WERI-Rb-1 (cell line): ENCODE measurements around the gene FNDC3B.

ENCODE experiments used
- DNase-seq: peaks from one replicate; pipeline ENCODE4 v3.0.0-alpha.2; 2020
- H3K27ac ChIP-seq: fragments of 250-450 bp; sonication (Bioruptor Pico); 2 replicates; pipeline ENCODE4 v1.5.1; 2020; ENCODE audit warnings: mild to moderate bottlenecking, moderate library complexity
- H3K27me3 ChIP-seq: fragments of 250-450 bp; sonication (Bioruptor Pico); 2 replicates; pipeline ENCODE4 v1.5.1; 2021; ENCODE audit warnings: mild to moderate bottlenecking, low read depth, moderate library complexity; ENCODE audit not compliant: insufficient read depth, severe bottlenecking
- H3K36me3 ChIP-seq: fragments of 250-450 bp; sonication (Bioruptor Pico); 2 replicates; pipeline ENCODE4 v1.5.1; 2020; ENCODE audit warnings: mild to moderate bottlenecking, moderate library complexity
- H3K4me3 ChIP-seq: 2 replicates; pipeline ENCODE4 v1.5.1; 2011; ENCODE audit warnings: low read depth, mild to moderate bottlenecking, control low read depth, low read length
- H3K9me3 ChIP-seq: fragments of 250-450 bp; sonication (Bioruptor Pico); 2 replicates; pipeline ENCODE4 v1.5.1; 2021; ENCODE audit warnings: mild to moderate bottlenecking, moderate library complexity; ENCODE audit not compliant: severe bottlenecking
- TF ChIP-seq, protein P1 (sequence below): IDR thresholded peaks from 2 replicates; pipeline ENCODE4 v1.5.1; 2011; ENCODE audit warnings: low read depth, mild to moderate bottlenecking, control low read depth, inconsistent platforms, low read length

FNDC3B gene

DNA sequence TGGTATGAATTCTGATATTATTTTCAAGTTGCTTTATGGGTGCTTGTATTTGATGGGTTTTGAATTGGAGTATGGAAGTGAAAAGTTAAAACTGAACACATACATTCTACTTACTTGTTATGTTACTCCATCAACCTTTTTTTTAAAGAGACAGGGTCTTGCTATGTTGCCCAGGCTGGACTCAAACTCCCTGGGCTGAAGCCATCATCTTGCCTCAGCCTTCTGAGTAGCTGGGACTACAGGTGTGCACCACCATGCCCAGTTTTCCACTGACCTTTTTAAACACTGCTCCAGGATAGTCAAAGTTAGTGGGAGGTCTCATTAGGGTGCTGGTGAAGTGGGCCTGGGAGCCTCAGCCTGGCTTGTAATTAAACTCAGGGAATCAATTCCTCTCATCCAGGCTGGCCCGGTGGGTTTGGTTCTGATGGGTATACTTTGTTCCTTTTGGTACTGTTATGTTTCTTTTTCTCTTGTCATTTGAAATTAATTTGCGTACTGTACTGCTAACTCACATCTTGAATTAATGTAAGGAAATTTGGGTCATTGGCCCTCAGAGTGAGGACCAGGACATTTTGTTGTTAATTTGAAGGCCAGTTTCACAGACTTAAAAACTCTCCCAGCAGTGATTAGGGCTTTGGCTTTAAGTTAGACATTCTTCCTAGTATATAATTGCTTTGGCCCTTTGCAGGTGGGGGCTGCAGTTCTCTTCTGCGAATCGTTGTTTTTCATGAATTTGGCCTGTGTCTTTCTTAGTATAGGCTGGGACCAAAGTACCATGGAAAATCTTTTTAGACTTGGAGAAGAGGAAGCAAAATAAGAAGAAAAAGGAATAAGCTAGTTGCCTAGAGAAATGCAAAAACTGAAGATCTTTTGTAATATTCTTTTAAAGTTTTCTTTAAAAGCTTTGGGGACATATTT, 66.9 kb downstream of the FNDC3B start:
- Histone ChIP-seq H3K27ac (no peak overlapping the region), H3K27me3 (no peaks in the 10 kb centered on the region), H3K9me3 (no peaks in the 10 kb centered on the region), H3K4me3 (no peak overlapping the region), H3K36me3 (no peaks in the 10 kb centered on the region)
- TF ChIP-seq, protein P1, sequence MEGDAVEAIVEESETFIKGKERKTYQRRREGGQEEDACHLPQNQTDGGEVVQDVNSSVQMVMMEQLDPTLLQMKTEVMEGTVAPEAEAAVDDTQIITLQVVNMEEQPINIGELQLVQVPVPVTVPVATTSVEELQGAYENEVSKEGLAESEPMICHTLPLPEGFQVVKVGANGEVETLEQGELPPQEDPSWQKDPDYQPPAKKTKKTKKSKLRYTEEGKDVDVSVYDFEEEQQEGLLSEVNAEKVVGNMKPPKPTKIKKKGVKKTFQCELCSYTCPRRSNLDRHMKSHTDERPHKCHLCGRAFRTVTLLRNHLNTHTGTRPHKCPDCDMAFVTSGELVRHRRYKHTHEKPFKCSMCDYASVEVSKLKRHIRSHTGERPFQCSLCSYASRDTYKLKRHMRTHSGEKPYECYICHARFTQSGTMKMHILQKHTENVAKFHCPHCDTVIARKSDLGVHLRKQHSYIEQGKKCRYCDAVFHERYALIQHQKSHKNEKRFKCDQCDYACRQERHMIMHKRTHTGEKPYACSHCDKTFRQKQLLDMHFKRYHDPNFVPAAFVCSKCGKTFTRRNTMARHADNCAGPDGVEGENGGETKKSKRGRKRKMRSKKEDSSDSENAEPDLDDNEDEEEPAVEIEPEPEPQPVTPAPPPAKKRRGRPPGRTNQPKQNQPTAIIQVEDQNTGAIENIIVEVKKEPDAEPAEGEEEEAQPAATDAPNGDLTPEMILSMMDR: no peak
- DNase-seq: no peak

DNA sequence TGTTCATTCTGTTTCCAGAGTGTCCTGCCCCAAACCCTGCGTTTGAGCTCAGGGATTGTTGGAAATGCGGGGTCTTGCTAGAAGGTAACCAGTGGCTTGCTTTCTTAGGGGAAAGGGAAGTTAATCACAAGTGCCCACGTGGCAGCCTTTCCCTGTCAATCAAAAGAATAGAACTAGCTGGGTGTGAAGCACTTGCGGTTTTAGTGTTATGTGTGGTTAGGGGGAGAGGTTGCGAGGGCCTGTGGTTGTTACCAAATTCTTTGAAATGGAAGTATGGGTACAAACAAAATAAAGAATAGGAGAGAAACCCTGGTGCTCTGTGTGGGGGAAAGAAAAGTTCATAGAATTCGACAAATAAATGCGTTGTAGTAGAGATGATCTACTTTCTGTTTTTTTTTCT, 67.6 kb downstream of the FNDC3B start:
- TF ChIP-seq, protein P1: no peak
- Histone ChIP-seq H3K4me3 (no peak overlapping the region), H3K36me3 (no peaks in the 10 kb centered on the region), H3K27ac (no peak overlapping the region), H3K9me3 (no peaks in the 10 kb centered on the region), H3K27me3 (no peaks in the 10 kb centered on the region)
- DNase-seq: no peak

DNA sequence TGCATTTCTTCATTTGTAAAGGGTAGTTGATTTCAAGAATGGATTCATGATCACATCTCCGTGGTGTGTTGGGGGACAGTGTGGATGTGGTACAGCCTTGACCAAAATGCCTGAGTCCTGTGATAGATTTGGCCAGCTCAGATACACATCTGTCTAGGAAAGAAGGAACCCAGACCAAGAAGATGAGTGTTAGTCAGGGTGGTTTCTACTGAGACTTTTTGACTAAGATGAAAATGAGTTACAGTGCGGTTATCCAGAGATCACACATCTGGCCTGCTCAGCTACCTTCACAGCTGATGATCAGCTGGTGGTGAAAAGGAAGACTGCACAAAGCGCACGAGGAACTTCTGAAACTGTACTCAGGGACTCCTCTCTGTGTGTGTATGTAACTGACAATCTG, 68.0 kb downstream of the FNDC3B start:
- no peak for DNase-seq
- Histone ChIP-seq H3K4me3 (no peak overlapping the region), H3K36me3 (no peaks in the 10 kb centered on the region), H3K27ac (no peak overlapping the region), H3K27me3 (no peaks in the 10 kb centered on the region), H3K9me3 (no peaks in the 10 kb centered on the region)
- TF ChIP-seq, protein P1: no peak

DNA sequence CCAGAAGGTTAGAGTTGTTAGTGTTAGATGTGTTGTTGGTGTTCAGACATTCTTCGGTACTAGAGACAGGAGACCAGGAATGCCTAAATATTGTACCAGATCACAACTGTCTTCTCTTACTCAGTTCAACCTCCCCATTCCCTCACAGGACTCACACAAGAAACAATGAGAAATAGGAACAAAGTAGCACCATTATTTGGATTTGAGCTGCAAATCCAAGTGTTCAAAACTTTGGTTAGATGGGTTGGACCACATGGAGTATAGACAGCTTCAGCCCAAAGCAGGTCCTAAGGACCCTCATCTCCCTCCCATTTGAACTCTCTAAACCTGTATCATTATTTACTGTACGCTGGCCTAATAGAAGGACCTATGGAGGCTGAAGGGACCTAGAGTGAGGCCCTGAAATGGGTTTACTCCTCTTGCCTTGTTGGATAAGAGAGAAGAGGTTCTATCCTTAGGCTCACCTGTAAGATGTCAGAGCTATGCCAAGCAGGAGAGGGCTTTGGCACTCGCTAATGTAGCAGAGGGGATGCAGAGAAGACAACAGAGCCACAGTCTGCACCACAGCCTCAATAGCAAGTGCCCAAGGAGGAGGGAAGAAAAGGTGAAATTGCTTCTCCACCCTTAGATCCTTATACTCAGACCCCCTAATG, 70.9 kb downstream of the FNDC3B start:
- Histone ChIP-seq H3K9me3 (no peaks in the 10 kb centered on the region), H3K36me3 (no peaks in the 10 kb centered on the region), H3K27ac (no peak overlapping the region), H3K4me3 (no peak overlapping the region), H3K27me3 (no peaks in the 10 kb centered on the region)
- TF ChIP-seq, protein P1: no peak
- DNase-seq: no peak

DNA sequence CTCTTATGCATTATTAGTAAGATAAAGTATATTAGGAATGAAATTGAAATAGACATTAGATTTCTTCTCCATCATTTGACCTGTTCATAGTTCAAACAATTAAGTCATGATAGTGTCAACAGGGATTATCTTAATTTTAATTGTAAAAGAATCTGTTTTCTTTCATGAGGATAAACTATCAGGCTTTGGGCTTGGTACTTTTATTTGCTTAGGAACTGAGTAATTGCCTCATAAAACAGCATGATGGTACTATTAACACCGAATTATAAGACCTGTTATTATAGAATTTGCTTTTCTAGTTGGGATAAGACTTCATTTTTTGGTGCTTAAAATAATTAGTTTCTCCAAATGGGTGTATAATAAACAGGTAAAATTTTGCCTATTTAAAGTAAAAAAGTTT, 71.8 kb downstream of the FNDC3B start:
- no peak overlapping the region for H3K27ac ChIP-seq
- H3K27me3 ChIP-seq: no peaks in the 10 kb centered on the region
- no peaks in the 10 kb centered on the region for H3K9me3 ChIP-seq
- TF ChIP-seq, protein P1: no peak
- no peak for DNase-seq
- H3K36me3 ChIP-seq: no peaks in the 10 kb centered on the region; the same call in 1 of the 2 replicates
- no peak overlapping the region for H3K4me3 ChIP-seq
